Transverse colon (tissue), 4 donors: ENCODE results near the gene UBASH3B. TPM values are rescaled to one million over a fixed set of nuclear protein-coding genes. Genes with fewer than 3 reads are reported as not detected.

Source experiments
- DNase-seq: peaks from one replicate; pipeline ENCODE4 v3.0.0-alpha.2; 2019
- H3K27ac ChIP-seq, 4 donors: fragments of 200-600 bp; sonication (generic); 2 replicates each; pipeline ENCODE4 v1.5.1; 2016 to 2018; ENCODE audit warnings: inconsistent platforms in 4 of 4
- H3K27me3 ChIP-seq: fragments of 200-600 bp; sonication (generic); 2 replicates; pipeline ENCODE4 v1.5.1; 2017; ENCODE audit warnings: inconsistent platforms
- H3K36me3 ChIP-seq, 4 donors: fragments of 200-600 bp; sonication (generic); 2 replicates each; pipeline ENCODE4 v1.5.1; 2017 to 2019; ENCODE audit warnings: inconsistent platforms in 4 of 4
- H3K4me1 ChIP-seq, 4 donors: fragments of 200-600 bp; sonication (generic); 2 replicates each; pipeline ENCODE4 v1.5.1; 2017 to 2020; ENCODE audit warnings: inconsistent platforms in 4 of 4
- H3K4me3 ChIP-seq, 4 donors: fragments of 200-600 bp; sonication (generic); 1 replicate in 1 of 4; 2 replicates in 3 of 4; pipeline versions ENCODE4 v1.5.1 to v1.6.1; 2017 to 2019; ENCODE audit warnings: inconsistent platforms in 4 of 4
- H3K9me3 ChIP-seq, 2 donors: fragments of 200-600 bp; sonication (generic); 2 replicates each; pipeline ENCODE4 v1.5.1; 2017 to 2019; ENCODE audit warnings: inconsistent platforms in 2 of 2
- EP300 ChIP-seq: sonication (generic); formaldehyde crosslinking; IDR thresholded peaks from one replicate; pipeline ENCODE4 v1.6.1; 2017; ENCODE audit warnings: antibody characterized with exemption, low read depth
- POLR2A ChIP-seq: fragments of 450-650 bp; IDR thresholded peaks from one replicate; pipeline ENCODE4 v1.6.1; 2016; ENCODE audit warnings: antibody characterized with exemption, mild to moderate bottlenecking, moderate library complexity
- POLR2AphosphoS5 ChIP-seq, 3 donors: sonication (generic); formaldehyde crosslinking; IDR thresholded peaks; one replicate each; pipeline ENCODE4 v1.6.1; 2016; ENCODE audit warnings: antibody characterized with exemption in 3 of 3
- WGBS, 2 donors: methylation state at CpG; one replicate each; pipeline ENCODE4 v1.1.5; 2018; ENCODE audit warnings: low coverage in 1 of 2; 5-methylcytosine and 5-hydroxymethylcytosine counted together
- in situ Hi-C, 4 donors: fragments of 200-750 bp; cut with MboI; loops; one replicate each; pipeline versions ENCODE4 v1.15.0 to v1.15.1; 2017; ENCODE audit warnings: low sequenced_read_pairs in 3 of 4, low pct_ligation_motif_present in 1 of 4, low pct_unique_long_range_greater_than_20kb in 1 of 4
- intact Hi-C: fragments of 100-400 bp; cut with DNase I; formaldehyde crosslinking; loops from one replicate; pipeline ENCODE4 v1.15.1; 2023; ENCODE audit warnings: low total_unique reads
- total RNA-seq, 4 donors: library from RNA; depleted of rRNA; stranded (reverse); fragments of >200 nt; gene quantifications; one replicate each; pipeline ENCODE4 v1.1.0, GENCODE V29; 2016
- TF ChIP-seq, protein P1 (sequence below), 5 experiments: fragments of 200-600 bp in 3 of 5; fragments of 450-650 bp in 2 of 5; sonication (generic) in 3 of 5; IDR thresholded peaks; 1 replicate in 2 of 5; 2 replicates in 3 of 5; pipeline ENCODE4 v1.5.1; 2016 to 2017; ENCODE audit warnings: antibody characterized with exemption in 5 of 5, inconsistent platforms in 3 of 5, mild to moderate bottlenecking in 2 of 5, moderate library complexity in 1 of 5

The UBASH3B gene
- total RNA-seq, 4 donors from 2014 or later: 2.0 to 101 (median 17.0) TPM

DNA sequence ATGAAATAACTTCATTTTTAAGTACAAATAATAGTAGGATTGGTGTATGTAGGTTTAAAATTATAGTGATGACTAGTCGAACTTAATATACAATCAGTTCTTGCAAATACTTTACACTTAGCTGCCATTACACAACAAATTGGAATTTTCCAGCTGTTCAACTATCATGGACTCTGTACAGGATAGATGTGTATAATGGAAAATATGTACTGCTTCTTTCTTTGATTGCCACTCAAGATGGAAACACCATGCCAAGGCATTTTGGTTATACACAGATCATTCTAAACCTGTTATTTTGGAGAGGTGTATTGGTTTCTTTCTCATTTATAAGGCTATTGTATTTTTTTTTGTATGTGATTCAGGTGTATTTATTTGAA is 158.4 kb downstream of the UBASH3B start:
- Histone ChIP-seq H3K4me1 (peaks cover 0 to 11% (median 5%) of the 10 kb centered on the region in 4 donors), H3K4me3 (no peak overlapping the region), H3K9me3 (no peaks in the 10 kb centered on the region), H3K36me3 (no peaks in the 10 kb centered on the region), H3K27ac (no peak overlapping the region), H3K27me3 (no peaks in the 10 kb centered on the region)
- intact Hi-C loops: no loop called here
- 63 to 69% methylated on average over 1 of the region's 1 CpG for WGBS, 2 donors
- in situ Hi-C loops: no loop called here
- DNase-seq: no peak
- TF ChIP-seq POLR2AphosphoS5 (IDR thresholded peaks at IDR 0.05) (no peak), EP300 (no peak), POLR2A (no peak)
- TF ChIP-seq, protein P1, sequence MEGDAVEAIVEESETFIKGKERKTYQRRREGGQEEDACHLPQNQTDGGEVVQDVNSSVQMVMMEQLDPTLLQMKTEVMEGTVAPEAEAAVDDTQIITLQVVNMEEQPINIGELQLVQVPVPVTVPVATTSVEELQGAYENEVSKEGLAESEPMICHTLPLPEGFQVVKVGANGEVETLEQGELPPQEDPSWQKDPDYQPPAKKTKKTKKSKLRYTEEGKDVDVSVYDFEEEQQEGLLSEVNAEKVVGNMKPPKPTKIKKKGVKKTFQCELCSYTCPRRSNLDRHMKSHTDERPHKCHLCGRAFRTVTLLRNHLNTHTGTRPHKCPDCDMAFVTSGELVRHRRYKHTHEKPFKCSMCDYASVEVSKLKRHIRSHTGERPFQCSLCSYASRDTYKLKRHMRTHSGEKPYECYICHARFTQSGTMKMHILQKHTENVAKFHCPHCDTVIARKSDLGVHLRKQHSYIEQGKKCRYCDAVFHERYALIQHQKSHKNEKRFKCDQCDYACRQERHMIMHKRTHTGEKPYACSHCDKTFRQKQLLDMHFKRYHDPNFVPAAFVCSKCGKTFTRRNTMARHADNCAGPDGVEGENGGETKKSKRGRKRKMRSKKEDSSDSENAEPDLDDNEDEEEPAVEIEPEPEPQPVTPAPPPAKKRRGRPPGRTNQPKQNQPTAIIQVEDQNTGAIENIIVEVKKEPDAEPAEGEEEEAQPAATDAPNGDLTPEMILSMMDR (IDR thresholded peaks at IDR 0.05): no peak

DNA sequence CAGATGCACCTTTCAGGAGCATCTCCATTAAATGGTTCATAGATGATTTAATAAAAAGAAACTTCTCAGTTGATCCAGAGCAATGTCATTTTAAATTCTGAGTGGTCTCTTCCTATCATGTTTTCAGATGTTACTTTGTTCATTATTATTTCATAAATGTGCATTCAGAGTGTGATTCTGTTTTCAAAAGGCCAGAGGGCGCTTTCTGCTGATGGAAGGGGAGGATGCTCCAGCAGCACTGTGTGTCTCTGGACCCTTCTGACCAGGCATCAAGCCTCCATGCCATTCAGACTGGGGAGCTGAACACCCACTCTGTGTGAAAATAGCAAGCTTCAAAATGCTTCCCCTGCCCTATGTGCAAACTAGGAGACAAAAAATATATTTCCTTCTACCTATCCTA is 158.9 kb downstream of the UBASH3B start:
- 89% methylated on average over 1 of the region's 1 CpG; no CpG with 5 or more reads in 1 of the 2 donors for WGBS, 2 donors
- Histone ChIP-seq H3K27ac (no peak overlapping the region), H3K27me3 (no peaks in the 10 kb centered on the region), H3K9me3 (no peaks in the 10 kb centered on the region), H3K4me3 (no peak overlapping the region), H3K4me1 (peaks cover 0 to 11% (median 5%) of the 10 kb centered on the region in 4 donors), H3K36me3 (no peaks in the 10 kb centered on the region)
- TF ChIP-seq, protein P1 (IDR thresholded peaks at IDR 0.05): no peak
- TF ChIP-seq EP300 (no peak), POLR2AphosphoS5 (IDR thresholded peaks at IDR 0.05) (no peak), POLR2A (no peak)
- in situ Hi-C loops: no loop called here
- intact Hi-C loops: no loop called here
- peak; percentile 12 for DNase-seq

DNA sequence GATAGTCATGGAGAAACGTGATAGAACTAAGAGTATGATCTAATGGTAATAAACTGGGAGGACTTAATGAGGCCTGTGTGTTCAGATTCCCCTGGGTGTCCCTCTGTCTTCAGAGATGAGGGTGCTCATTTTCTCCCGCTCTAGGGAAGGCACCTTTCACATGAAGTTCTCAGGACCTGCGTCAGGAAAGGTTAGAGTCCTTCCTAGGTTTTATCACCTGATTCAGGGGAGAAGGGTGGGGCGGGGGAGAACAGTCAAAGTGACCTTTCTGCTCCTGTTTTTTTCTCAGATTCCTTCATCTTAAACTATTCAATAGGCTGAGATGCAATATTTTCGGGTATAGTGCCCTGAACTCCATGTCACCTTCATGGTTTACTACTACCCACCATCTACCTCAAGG is 160.4 kb downstream of the UBASH3B start:
- Histone ChIP-seq H3K4me1 (peaks cover 0 to 11% (median 5%) of the 10 kb centered on the region in 4 donors), H3K36me3 (no peaks in the 10 kb centered on the region), H3K27ac (no peak overlapping the region), H3K9me3 (no peaks in the 10 kb centered on the region), H3K27me3 (no peaks in the 10 kb centered on the region), H3K4me3 (no peak overlapping the region)
- peak; percentile 16 for DNase-seq
- intact Hi-C loops (no loop called here), in situ Hi-C loops (no loop called here)
- TF ChIP-seq, protein P1 (IDR thresholded peaks at IDR 0.05): no peak
- TF ChIP-seq POLR2A (no peak), POLR2AphosphoS5 (IDR thresholded peaks at IDR 0.05) (no peak), EP300 (no peak)
- 33 to 76% methylated on average over 4 to 5 of the region's 5 CpGs for WGBS, 2 donors

DNA sequence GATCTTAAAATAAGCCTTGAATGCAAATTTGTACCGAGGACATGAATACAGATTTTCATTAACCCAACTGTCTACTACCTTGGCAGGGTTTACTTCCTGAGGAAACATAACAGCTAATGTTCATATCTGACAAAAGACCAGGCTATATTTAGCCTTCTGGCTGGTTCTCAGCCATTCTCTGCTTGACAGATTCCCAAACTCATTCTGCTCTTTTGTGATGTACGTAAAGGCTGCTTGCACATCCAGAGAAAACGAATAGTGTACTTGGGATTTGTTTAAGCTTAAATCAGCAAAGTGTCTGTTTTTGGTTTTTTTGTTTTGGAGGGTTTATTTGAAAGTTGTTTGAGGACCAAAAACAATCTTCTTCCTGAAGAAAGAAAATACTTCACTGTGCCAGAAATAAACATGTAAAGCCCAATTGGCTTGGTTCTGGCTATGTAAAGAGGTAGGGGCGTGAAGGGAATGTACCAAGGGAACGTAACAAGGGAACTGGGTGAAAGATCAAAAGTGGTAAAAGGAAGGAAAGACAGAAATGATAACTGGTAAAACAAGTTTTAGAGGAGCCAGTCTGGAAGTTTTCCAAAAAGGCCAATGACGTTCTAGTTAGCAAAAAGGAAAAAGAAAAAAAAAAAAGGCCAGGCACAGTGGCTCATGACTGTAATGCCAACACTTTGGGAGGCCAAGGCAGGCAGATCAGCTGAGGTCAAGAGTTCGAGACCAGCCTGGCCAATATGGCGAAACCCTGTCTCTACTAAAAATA is 161.4 kb downstream of the UBASH3B start:
- no peak overlapping the region for H3K4me3 ChIP-seq
- TF ChIP-seq, protein P1 (IDR thresholded peaks at IDR 0.05): no peak
- TF ChIP-seq EP300 (no peak), POLR2AphosphoS5 (IDR thresholded peaks at IDR 0.05) (peak in 1 of 3 donors; percentile 55), POLR2A (no peak)
- H3K27ac ChIP-seq: peak overlapping the region; percentile 27 to 47 (median 36)
- no peaks in the 10 kb centered on the region for H3K36me3 ChIP-seq
- H3K9me3 ChIP-seq: no peaks in the 10 kb centered on the region
- 36% methylated on average over 7 to 8 of the region's 8 CpGs for WGBS, 2 donors
- no peaks in the 10 kb centered on the region for H3K27me3 ChIP-seq
- peak; percentile 13 for DNase-seq
- in situ Hi-C loops: no loop called here
- intact Hi-C loops: no loop called here
- H3K4me1 ChIP-seq: peaks cover 0 to 11% (median 5%) of the 10 kb centered on the region in 4 donors
